Nephron progenitor cell (in vitro differentiated cells): ENCODE measurements around the gene TMEM187.
"Not testable (repeated sequence)": the region's sequence is repeated elsewhere in the genome, so short reads cannot be mapped to it uniquely, and the experiment has no call there.

ENCODE experiments used
- DNase-seq: peaks from one replicate; pipeline ENCODE4 v3.0.0; 2021
- H3K27ac Mint-ChIP-seq: 2 replicates; pipeline ENCODE4 v1.8.0; 2021; ENCODE audit warnings: mild to moderate bottlenecking, moderate library complexity, mixed read lengths
- H3K27me3 Mint-ChIP-seq: 2 replicates; pipeline ENCODE4 v1.8.0; 2021; ENCODE audit warnings: mild to moderate bottlenecking, low read depth, mixed read lengths; ENCODE audit not compliant: poor library complexity
- H3K36me3 Mint-ChIP-seq: 2 replicates; pipeline ENCODE4 v1.8.0; 2021; ENCODE audit warnings: low read depth, mixed read lengths
- H3K4me1 Mint-ChIP-seq: 2 replicates; pipeline ENCODE4 v1.8.0; 2021; ENCODE audit warnings: mixed read lengths
- H3K4me3 Mint-ChIP-seq: 2 replicates; pipeline ENCODE4 v1.8.0; 2021; ENCODE audit warnings: mild to moderate bottlenecking, moderate library complexity, mixed read lengths
- H3K9me3 Mint-ChIP-seq: 2 replicates; pipeline ENCODE4 v1.8.0; 2021; ENCODE audit warnings: mild to moderate bottlenecking, moderate library complexity, mixed read lengths
- TF ChIP-seq, protein P1 (sequence below): fragments of 200-600 bp; sonication (generic); IDR thresholded peaks from 2 replicates; pipeline ENCODE4 v1.5.0; 2021; ENCODE audit warnings: antibody characterized with exemption

The TMEM187 gene

DNA sequence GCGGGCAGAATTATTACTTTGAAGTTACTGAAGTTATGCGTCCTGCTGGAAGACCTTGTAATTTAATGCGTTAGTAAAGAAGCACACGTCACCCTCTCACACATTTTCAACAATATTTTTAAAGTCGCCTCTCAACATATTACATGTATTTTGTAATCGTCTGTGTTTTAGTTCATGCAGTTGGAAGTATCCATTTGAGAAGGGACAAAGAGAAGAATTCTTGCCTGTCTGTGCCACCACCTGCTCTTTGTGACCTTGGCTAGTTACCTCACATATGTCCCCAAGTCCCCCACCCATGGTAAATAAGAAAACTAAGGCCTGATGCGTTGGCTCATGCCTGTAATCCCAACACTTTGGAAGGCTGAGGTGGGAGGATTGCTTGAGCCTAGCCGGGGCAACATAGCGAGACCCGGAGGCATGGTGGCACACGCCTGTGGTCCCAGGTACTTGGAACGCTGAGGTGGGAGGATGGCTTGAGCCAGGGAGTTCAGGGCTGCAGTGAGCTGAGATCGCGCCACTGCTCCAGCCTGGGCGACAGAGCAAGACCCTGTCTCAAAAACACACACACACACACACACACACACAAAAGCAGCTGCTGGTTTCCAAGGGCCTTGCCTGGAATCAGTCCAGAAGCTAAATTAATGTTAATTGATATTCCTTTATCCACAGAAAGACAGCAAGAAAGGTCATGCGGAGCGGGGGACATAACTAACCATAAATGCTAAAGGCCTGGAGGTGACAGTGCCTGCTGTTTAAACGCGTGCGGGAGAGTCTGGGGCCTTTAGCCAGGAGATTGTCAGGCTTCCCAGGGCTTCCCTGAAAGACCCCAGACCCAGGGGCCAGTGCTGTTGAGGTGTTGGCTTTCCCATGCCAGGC is 811 bp downstream of the TMEM187 start:
- TF ChIP-seq, protein P1, sequence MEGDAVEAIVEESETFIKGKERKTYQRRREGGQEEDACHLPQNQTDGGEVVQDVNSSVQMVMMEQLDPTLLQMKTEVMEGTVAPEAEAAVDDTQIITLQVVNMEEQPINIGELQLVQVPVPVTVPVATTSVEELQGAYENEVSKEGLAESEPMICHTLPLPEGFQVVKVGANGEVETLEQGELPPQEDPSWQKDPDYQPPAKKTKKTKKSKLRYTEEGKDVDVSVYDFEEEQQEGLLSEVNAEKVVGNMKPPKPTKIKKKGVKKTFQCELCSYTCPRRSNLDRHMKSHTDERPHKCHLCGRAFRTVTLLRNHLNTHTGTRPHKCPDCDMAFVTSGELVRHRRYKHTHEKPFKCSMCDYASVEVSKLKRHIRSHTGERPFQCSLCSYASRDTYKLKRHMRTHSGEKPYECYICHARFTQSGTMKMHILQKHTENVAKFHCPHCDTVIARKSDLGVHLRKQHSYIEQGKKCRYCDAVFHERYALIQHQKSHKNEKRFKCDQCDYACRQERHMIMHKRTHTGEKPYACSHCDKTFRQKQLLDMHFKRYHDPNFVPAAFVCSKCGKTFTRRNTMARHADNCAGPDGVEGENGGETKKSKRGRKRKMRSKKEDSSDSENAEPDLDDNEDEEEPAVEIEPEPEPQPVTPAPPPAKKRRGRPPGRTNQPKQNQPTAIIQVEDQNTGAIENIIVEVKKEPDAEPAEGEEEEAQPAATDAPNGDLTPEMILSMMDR, result no peak
- Mint-ChIP-seq H3K27ac (peak overlapping the region; percentile 99), H3K4me3 (peak overlapping the region; percentile 92), H3K27me3 (no peaks in the 10 kb centered on the region), H3K4me1 (peaks cover 36% of the 10 kb centered on the region), H3K9me3 (peaks cover 9% of the 10 kb centered on the region), H3K36me3 (no peaks in the 10 kb centered on the region)
- no peak for DNase-seq

DNA sequence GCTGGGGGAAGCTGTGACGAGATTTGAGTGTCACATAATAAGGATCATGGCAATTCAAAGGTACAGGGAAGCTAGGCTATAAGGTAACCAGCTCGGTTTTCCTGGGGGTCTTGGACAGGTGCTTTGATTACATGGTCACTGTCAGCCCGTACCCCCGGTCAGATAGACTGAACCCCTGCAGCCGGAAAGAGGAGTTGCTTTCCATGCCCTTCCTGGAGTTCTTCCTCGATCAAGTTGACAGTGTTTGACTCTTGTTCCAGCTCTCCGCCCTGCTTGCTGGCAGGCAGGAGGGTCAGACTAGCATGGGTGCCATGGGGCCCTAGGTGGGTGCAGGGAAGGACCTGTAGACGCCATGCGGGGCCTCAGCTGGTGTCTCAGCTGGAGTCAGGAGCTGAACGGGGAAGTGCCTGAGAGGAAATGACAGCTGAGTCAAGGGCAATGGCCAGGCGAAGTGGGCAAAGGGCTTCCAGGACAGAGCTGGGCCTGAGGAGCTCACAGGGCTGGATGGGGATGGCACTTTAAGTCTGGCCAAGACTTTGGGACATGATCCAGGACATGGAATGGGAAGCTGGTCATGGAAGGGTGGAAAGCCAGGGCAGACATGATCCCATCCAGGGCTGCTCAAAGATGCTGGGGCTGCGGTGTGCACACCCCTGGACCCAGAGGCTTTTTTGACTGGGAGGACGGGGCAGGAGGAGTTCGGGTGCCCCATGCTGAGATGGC is 1.6 kb downstream of the TMEM187 start:
- Mint-ChIP-seq H3K4me1 (peaks cover 30% of the 10 kb centered on the region), H3K9me3 (peaks cover 9% of the 10 kb centered on the region), H3K27me3 (no peaks in the 10 kb centered on the region), H3K36me3 (no peaks in the 10 kb centered on the region), H3K27ac (peak overlapping the region; percentile 99), H3K4me3 (peak overlapping the region; percentile 92)
- DNase-seq, result no peak
- TF ChIP-seq, protein P1, result no peak

DNA sequence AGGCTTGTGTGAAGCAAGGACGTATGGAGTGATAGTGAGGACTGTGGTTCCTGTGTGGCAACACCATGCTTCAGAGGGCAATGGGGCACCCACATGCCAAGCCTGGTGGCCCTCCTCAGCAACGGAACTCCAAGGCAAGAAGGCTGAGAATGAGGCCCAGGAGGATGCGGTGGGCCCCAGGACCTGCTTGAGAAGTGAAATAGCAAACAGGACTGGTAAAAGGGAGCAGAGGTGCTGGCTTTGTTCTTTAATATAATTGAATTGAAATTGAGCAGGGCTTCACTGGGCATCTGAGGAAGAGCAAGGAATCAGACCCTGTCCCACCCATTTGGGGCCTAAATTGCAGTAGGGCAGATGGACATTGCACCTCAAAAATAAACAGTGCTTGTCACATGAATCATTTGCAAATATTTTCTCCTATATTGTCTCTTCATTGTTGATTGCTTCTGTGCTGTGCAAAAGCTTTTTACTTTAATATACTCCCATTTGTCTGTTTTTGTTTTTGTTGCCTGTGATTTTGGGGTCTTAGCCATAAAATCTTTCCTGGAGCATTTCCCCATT is 2.3 kb downstream of the TMEM187 start:
- no peak overlapping the region for H3K27ac Mint-ChIP-seq

DNA sequence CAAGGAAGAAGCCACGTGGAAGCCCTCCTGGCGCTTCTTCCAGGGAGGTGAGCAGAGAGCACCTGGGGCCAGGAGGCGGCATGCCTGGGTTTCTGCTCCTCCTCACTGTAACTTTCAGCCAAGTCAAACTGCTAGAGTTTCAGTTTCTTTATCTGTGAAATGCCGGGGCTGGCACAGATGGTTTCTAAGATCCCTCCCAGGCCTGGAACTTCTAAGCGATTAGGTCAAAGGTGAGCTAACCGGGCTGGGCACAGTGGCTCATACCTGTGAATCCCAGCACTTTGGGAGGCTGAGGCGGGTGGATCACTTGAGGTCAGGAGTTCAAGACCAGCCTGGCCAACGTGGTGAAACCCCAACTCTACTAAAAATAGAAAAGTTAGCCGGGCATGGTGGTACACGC is 7.8 kb downstream of the TMEM187 start:
- H3K4me3 Mint-ChIP-seq, H3K27me3 Mint-ChIP-seq, DNase-seq, H3K27ac Mint-ChIP-seq: not testable (repeated sequence)
- H3K9me3 Mint-ChIP-seq, result peaks cover 38% of the 10 kb centered on the region
- peaks cover 15% of the 10 kb centered on the region for H3K36me3 Mint-ChIP-seq
- peaks cover 17% of the 10 kb centered on the region for H3K4me1 Mint-ChIP-seq

More for the DNA sequence above, 2.3 kb downstream of the TMEM187 start:
- Mint-ChIP-seq H3K9me3 (peaks cover 9% of the 10 kb centered on the region), H3K27me3 (no peaks in the 10 kb centered on the region), H3K4me3 (peak overlapping the region; percentile 50), H3K36me3 (no peaks in the 10 kb centered on the region), H3K4me1 (peaks cover 25% of the 10 kb centered on the region)
- DNase-seq, result no peak
- TF ChIP-seq, protein P1, result no peak

DNA sequence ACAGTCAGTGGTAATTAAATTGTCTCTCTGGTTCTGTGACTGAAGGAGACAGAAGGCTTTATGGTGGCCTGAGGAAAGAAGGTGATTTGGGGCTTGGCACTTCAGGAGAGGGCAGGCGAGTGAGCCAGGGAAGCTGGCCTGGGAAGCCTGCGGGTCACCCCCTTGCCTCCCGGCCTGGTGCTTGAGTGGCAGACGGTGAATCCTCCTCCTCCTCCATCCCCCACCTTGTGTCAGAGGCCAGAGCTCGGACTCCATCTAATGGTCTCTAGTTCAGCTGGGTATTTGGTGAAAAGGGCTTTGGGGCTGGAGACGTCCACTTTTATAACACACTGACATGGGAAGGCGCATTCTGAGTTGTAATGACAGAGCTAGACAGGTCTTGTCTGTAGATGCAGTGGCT is 8.7 kb downstream of the TMEM187 start:
- peak overlapping the region; percentile 87 for H3K27ac Mint-ChIP-seq
- peaks cover 34% of the 10 kb centered on the region for H3K9me3 Mint-ChIP-seq
- H3K36me3 Mint-ChIP-seq, result peaks cover 15% of the 10 kb centered on the region
- H3K4me1 Mint-ChIP-seq, result peaks cover 17% of the 10 kb centered on the region
- no peak overlapping the region for H3K4me3 Mint-ChIP-seq
- H3K27me3 Mint-ChIP-seq, result no peaks in the 10 kb centered on the region
- DNase-seq, result no peak
- TF ChIP-seq, protein P1, result no peak
